ENCODE data around the gene CHL1.

Gene CHL1

GRCh38 chr3:200758-201325, 4.3 kb downstream of the CHL1 start:
- no peak overlapping the region for H3K27ac ChIP-seq
- no peak for TF ChIP-seq ZFX (IDR thresholded peaks at IDR 0.05)
- no peak for TF ChIP-seq CTCF (conservative IDR thresholded peaks at IDR 0.05)

GRCh38 chr3:204102-204501, 7.5 kb downstream of the CHL1 start:
- TF ChIP-seq CTCF (conservative IDR thresholded peaks at IDR 0.05) (no peak), ZFX (IDR thresholded peaks at IDR 0.05) (no peak)
- H3K27ac ChIP-seq, result no peak overlapping the region

DNA sequence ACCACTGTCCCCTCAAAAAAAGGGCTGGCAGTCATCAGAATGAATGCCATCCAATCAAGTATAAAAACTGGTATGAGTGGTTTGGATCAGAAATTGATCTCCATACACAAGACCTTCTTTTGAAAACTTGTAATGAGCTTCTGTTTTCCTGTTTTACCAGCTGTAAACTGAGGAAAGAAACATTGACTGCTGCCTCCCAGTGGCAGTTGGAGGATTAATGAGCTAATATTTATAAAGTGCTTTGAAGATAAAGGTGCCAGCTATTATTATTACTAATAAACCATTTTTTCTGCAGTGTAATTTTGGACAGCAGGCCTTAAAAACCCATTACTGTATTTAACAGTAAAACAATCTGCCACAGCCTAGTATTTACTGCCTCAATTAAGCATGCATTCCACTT, 11.4 kb downstream of the CHL1 start:
- H3K27ac ChIP-seq, result no peak overlapping the region
- TF ChIP-seq CTCF (conservative IDR thresholded peaks at IDR 0.05) (peak; percentile 28), ZFX (IDR thresholded peaks at IDR 0.05) (no peak)

DNA sequence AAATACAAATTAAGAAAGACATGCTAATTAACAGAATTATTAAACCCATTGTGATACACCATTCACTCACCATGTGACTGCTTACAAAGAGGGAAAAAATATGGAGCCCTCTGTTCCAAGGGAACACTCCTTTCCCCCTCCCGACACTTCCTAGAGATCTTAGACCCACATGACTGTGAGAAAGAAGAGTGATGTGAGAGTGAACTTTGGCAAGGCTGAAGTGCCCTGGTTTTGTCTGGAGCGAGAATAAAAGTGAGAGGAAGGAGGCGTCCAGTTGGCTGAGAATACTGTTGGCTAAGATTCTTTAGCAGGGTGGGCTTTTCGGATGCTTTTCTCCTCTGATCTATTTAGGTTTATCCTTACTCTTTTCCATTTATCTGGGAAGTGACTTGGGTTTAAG, 14.1 kb downstream of the CHL1 start:
- TF ChIP-seq ZFX (IDR thresholded peaks at IDR 0.05) (no peak), CTCF (conservative IDR thresholded peaks at IDR 0.05) (no peak)
- H3K27ac ChIP-seq, result no peak overlapping the region

DNA sequence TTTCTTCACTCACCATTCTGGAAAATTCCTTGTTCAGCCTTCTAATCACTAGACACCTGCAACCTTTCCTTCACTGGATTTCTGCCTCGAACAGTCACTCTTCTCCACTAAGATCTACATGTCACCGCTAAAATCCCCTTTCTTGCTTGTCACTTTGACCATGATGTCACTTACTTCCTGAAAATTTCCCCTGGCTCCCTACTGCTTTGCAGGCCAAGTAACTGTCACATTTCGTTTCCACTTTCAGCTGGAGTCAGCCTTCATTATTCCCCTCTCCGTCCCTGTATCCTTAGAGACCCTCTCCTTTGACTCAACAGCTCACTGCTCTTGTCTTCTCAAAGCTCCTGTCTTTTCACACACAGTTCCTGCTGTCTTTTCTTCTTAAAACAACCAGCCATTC, 15.9 kb downstream of the CHL1 start:
- TF ChIP-seq ZFX (IDR thresholded peaks at IDR 0.05) (no peak), CTCF (conservative IDR thresholded peaks at IDR 0.05) (no peak)
- H3K27ac ChIP-seq, result no peak overlapping the region

DNA sequence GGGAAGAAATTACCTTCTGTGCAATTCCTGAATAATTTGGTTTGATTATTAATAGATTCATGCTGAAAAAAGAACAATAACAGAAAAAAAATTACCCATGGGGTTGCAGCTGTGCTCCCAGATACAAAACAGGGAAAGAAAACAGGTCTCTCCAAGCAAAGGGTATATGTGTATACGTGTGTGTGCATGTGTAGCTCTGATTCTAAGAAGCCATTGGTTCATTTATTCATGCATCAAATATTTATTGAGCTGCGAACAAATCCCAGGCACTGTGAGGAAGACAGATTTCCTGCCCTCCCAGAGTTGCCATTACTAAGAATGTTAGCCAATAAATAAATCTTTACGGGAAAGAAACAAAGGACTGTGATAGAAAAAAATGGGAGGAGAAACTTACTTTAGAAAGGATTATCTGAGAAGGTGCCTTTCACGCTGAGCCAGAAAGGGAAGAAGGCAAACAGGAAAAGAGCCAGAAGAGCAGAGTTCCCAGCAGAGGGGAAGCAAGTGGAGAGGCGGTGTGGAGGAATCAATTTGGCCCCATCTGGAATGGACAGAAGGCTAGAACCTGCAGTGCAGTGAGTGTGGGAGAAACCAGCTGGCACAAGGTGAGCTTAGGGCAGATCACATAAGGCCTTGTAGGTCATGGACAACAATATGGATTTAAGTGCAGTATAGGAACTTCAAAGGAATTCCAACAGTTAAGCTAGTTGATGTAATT, 20.7 kb downstream of the CHL1 start:
- no peak for TF ChIP-seq ZFX (IDR thresholded peaks at IDR 0.05)
- TF ChIP-seq CTCF (conservative IDR thresholded peaks at IDR 0.05), result no peak

GRCh38 chr3:217948-218347, 21.4 kb downstream of the CHL1 start:
- no peak overlapping the region for H3K27ac ChIP-seq
- TF ChIP-seq ZFX (IDR thresholded peaks at IDR 0.05) (no peak), CTCF (conservative IDR thresholded peaks at IDR 0.05) (no peak)

More for the DNA sequence above, 20.7 kb downstream of the CHL1 start:
- H3K27ac ChIP-seq, result no peak overlapping the region

Measured in C4-2B (cell line).